GM10248 (cell line): ENCODE data around the gene MYOZ2.
"Not testable (repeated sequence)": the region's sequence is repeated elsewhere in the genome, so short reads cannot be mapped to it uniquely, and the experiment has no call there.

Experiments used
- CTCF ChIA-PET: fragments of 300-600 bp; sonication (Branson Sonifier 250); formaldehyde crosslinking; extraction: SDS; loops from one replicate; lab custom pipeline; 2021; ENCODE audit warnings: antibody characterized with exemption; lab: Yijun Ruan, JAX
- POLR2A ChIA-PET: fragments of 350-650 bp; sonication (Branson Sonifier 250); formaldehyde crosslinking; extraction: SDS; loops from one replicate; lab custom pipeline; 2020; ENCODE audit warnings: antibody characterized with exemption; lab: Yijun Ruan, JAX
- DNase-seq: peaks from one replicate; pipeline ENCODE4 v3.0.0; 2012; ENCODE audit errors: extremely low spot score
- CTCF ChIP-seq: IDR thresholded peaks from 2 replicates; pipeline ENCODE4 v1.5.1; 2012; ENCODE audit warnings: mild to moderate bottlenecking, low read depth; ENCODE audit errors: extremely low read depth, missing control alignments, control extremely low read depth

The MYOZ2 gene

GRCh38 chr4:119170195-119170594 is 34.6 kb downstream of the MYOZ2 start:
- TF ChIP-seq CTCF = no peak
- ChIA-PET POLR2A (no interaction called here), CTCF (interaction anchor here (1.1 kb wide), 1 partner anchor 40 kb away, joined by 3 read pairs; no protein-coding TSS in a partner anchor)
- no peak for DNase-seq

DNA sequence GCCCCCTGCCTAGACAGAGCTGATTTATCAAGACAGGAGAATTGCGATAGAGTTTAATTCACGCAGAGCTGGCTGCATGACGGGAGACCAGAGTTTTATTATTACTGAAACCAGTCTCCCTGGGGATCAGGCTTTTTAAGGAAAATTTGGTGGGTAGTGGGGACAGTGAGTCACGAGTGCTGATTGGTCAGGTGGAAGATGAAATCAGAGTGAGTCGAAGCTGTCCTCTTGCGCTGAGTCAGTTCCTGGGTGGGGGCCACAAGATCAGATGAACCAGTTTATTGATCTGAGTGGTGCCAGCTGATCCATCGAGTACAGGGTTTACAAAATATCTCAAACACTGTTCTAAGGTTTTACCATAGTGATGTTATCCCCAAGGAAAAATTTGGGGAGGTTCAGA is 36.6 kb downstream of the MYOZ2 start:
- no peak for DNase-seq
- ChIA-PET CTCF (interaction anchor here (1.3 to 1.4 kb wide), 2 partner anchors 19 to 37 kb away, joined by 3 read pairs; no protein-coding TSS in a partner anchor), POLR2A (no interaction called here)
- no peak for TF ChIP-seq CTCF

GRCh38 chr4:119173729-119174361 is 38.2 kb downstream of the MYOZ2 start:
- POLR2A ChIA-PET, CTCF ChIA-PET, DNase-seq: not testable (repeated sequence)

- DNase-seq = no peak
- POLR2A ChIA-PET = no interaction called here
- no peak for TF ChIP-seq CTCF
- CTCF ChIA-PET = no interaction called here
Measured at GRCh38 chr4:119179011-119179410, 43.4 kb downstream of the MYOZ2 start.

GRCh38 chr4:119184128-119184527 is 48.5 kb downstream of the MYOZ2 start:
- CTCF ChIA-PET = interaction anchor here (1.8 kb wide), 1 partner anchor 21 kb away, joined by 4 read pairs; no protein-coding TSS in a partner anchor
- POLR2A ChIA-PET = no interaction called here
- no peak for TF ChIP-seq CTCF
- DNase-seq = no peak

- ChIA-PET POLR2A (no interaction called here), CTCF (no interaction called here)
- DNase-seq = no peak
Measured at GRCh38 chr4:119189638-119190037, 54.0 kb downstream of the MYOZ2 start.

GRCh38 chr4:119190354-119190753 is 54.7 kb downstream of the MYOZ2 start:
- no peak for DNase-seq
- ChIA-PET POLR2A (no interaction called here), CTCF (interaction anchor here (1.5 kb wide), 1 partner anchor 19 kb away, joined by 4 read pairs; no protein-coding TSS in a partner anchor)
- TF ChIP-seq CTCF = no peak

More at GRCh38 chr4:119189638-119190037, 54.0 kb downstream of the MYOZ2 start:
- TF ChIP-seq CTCF = no peak
